OCI-LY3 (cell line): ENCODE measurements around the gene MUC5B.

Experiments
- CTCF ChIP-seq: fragments of 200-600, 300-600 bp; sonication (generic); IDR thresholded peaks from 2 replicates; pipeline ENCODE4 v1.5.1; 2014; ENCODE audit warnings: antibody characterized with exemption, low read length, low read depth
- EZH2phosphoT487 ChIP-seq: fragments of 200-600 bp; shearing (Covaris generic); IDR thresholded peaks from 2 replicates; pipeline ENCODE4 v1.6.1; 2018; ENCODE audit warnings: antibody characterized with exemption, mixed run types, low read depth

- TF ChIP-seq CTCF: no peak
- TF ChIP-seq EZH2phosphoT487: no peak
Measured at GRCh38 chr11:1275021-1275420, 52.2 kb downstream of the MUC5B start.
